Measurements from ENCODE around the gene FCN2. TPM values are rescaled to one million over a fixed set of nuclear protein-coding genes. Genes with fewer than 3 reads are reported as not detected.

FCN2 gene
- total RNA-seq, 1 experiment from 2014 or later = not detected

- Histone ChIP-seq H3K27ac (ENCODE audit: low read depth, low read length) (no peak overlapping the region), H3K9me3 (ENCODE audit: control insufficient read depth in 1 of 2, insufficient read depth in 1 of 2, low read depth in 1 of 2, low read length in 2 of 2) (no peaks in the 10 kb centered on the region), H3K4me2 (ENCODE audit: low read length) (no peak overlapping the region), H3K4me3 (replicated peaks in 1 of 2; ENCODE audit: low read depth in 1 of 2, low read length in 2 of 2) (no peak overlapping the region), H3K9me2 (ENCODE audit: insufficient read depth) (no peaks in the 10 kb centered on the region), H3K9ac (ENCODE audit: low read length) (no peak overlapping the region), H3K36me3 (ENCODE audit: control insufficient read depth in 1 of 2, insufficient read depth in 2 of 2, low read length in 2 of 2) (no peaks in the 10 kb centered on the region), H3K79me2 (ENCODE audit: insufficient read depth, low read length) (no peaks in the 10 kb centered on the region), H3K27me3 (ENCODE audit: insufficient read depth, low read length) (peaks cover 7% of the 10 kb centered on the region; the same call in 1 of the 2 replicates), H4K20me1 (ENCODE audit: insufficient read depth) (no peaks in the 10 kb centered on the region), H3K4me1 (ENCODE audit: control insufficient read depth in 1 of 2, insufficient read depth in 2 of 2, low read length in 2 of 2) (no peaks in the 10 kb centered on the region), H2AFZ (ENCODE audit: low read depth, low read length, poor library complexity, severe bottlenecking) (no peak overlapping the region)
- TF ChIP-seq CBX3 (IDR thresholded peaks at IDR 0.05; ENCODE audit: low read depth) (no peak), JUND (IDR thresholded peaks at IDR 0.05) (no peak), EZH2phosphoT487 (IDR thresholded peaks at IDR 0.05; ENCODE audit: borderline replicate concordance) (no peak), ZNF274 (IDR thresholded peaks at IDR 0.05; ENCODE audit: low read depth, low read length) (no peak), CTCF (IDR thresholded peaks at IDR 0.05 in 2 of 3, conservative IDR thresholded peaks at IDR 0.05 in 1 of 3; ENCODE audit: borderline replicate concordance in 1 of 3, insufficient read depth in 1 of 3, low read depth in 2 of 3, low read length in 2 of 3) (no peak), ZFX (IDR thresholded peaks at IDR 0.05) (no peak), EGR1 (IDR thresholded peaks at IDR 0.05; ENCODE audit: low read depth) (no peak), ELF1 (IDR thresholded peaks at IDR 0.05; ENCODE audit: borderline replicate concordance, low read depth) (no peak), CEBPB (IDR thresholded peaks at IDR 0.05; ENCODE audit: low read depth) (no peak), EZH2 (IDR thresholded peaks at IDR 0.05) (no peak), YY1 (IDR thresholded peaks at IDR 0.05; ENCODE audit: extremely low read depth, insufficient replicate concordance, low read depth, low read length) (no peak), SP1 (IDR thresholded peaks at IDR 0.05; ENCODE audit: low read depth) (no peak), SIN3A (IDR thresholded peaks at IDR 0.05; ENCODE audit: low read depth) (no peak), POLR2A (IDR thresholded peaks at IDR 0.05; ENCODE audit: borderline replicate concordance, extremely low read depth, insufficient read depth, insufficient read length) (no peak), RAD21 (IDR thresholded peaks at IDR 0.05; ENCODE audit: low read depth) (no peak), ZBTB33 (IDR thresholded peaks at IDR 0.05; ENCODE audit: extremely low read depth, insufficient replicate concordance, low read length) (no peak), REST (IDR thresholded peaks at IDR 0.05; ENCODE audit: low read depth) (no peak), TCF7L2 (IDR thresholded peaks at IDR 0.05; ENCODE audit: borderline replicate concordance, extremely low read depth, insufficient read depth, insufficient read length) (no peak), ATF3 (IDR thresholded peaks at IDR 0.05) (no peak)
- no TSS peak for BruUV-seq (replicated peaks)
- no peak for DNase-seq (ENCODE audit: low read depth, low spot score)
- intact Hi-C loops (cut with micrococcal nuclease) = no loop called here
- ChIA-PET POLR2A (no interaction called here), CTCF (no interaction called here), RAD21 (ENCODE audit: low non-redundant PET in 1 of 2, low total read pairs in 2 of 2, uncharacterized antibody in 2 of 2, unreplicated experiment in 2 of 2) (no interaction called here)
- ATAC-seq = no peak
These were observed 9.6 kb upstream of the FCN2 start for GRCh38 chr9:134870746-134871662.
